ENCODE results near the gene BRAF.

BRAF gene

DNA sequence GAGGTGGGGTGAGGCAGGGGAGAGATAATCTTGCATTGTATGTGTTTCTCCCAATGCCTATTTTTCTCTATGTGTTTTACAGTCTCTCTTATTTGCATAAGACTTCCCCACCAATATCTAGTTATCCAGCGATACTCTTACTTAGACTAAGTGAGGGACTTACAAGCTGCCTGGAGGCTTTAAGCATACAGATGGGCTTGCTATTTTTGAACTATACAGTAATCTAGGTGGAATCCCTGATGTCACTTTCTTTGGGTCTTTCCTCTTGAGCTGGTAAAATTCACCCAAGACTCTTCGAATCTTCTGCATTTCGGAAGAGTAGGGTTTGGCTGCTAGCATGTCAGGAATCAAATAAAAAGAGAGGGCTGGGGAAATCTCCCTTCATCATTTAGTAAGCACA, 151.6 kb downstream of the BRAF start:
- H3F3A ChIP-seq (ENCODE audit: insufficient read depth, low read length), result no peaks in the 10 kb centered on the region
- H3K9ac ChIP-seq (ENCODE audit: low read length), result no peak overlapping the region
- H3K4me3 ChIP-seq (ENCODE audit: low read length), result no peak overlapping the region
- H3K79me2 ChIP-seq (ENCODE audit: low read length), result no peaks in the 10 kb centered on the region
- H3K36me3 ChIP-seq (replicated peaks; ENCODE audit: insufficient read depth, low read length), result no peaks in the 10 kb centered on the region
- H3K4me1 ChIP-seq (ENCODE audit: low read length), result no peaks in the 10 kb centered on the region
- no peak overlapping the region for H3K4me2 ChIP-seq (ENCODE audit: low read depth, low read length)
- H4K20me1 ChIP-seq (ENCODE audit: insufficient read depth, low read length), result no peaks in the 10 kb centered on the region
- no peak overlapping the region for H2AFZ ChIP-seq (ENCODE audit: low read length)
- H3K27me3 ChIP-seq (replicated peaks; ENCODE audit: insufficient read depth, low read length), result no peaks in the 10 kb centered on the region
- DNase-seq, result no peak
- no peaks in the 10 kb centered on the region for H3K9me2 ChIP-seq (replicated peaks; ENCODE audit: insufficient read depth, low read length)
- H3K27ac ChIP-seq (ENCODE audit: low read length), result no peak overlapping the region
- no peak for TF ChIP-seq EZH2 (optimal IDR thresholded peaks at IDR 0.05; ENCODE audit: low read depth, low read length)
- no peak for TF ChIP-seq EZH2phosphoT487 (IDR thresholded peaks at IDR 0.05; ENCODE audit: low read length)
- TF ChIP-seq, protein P1, sequence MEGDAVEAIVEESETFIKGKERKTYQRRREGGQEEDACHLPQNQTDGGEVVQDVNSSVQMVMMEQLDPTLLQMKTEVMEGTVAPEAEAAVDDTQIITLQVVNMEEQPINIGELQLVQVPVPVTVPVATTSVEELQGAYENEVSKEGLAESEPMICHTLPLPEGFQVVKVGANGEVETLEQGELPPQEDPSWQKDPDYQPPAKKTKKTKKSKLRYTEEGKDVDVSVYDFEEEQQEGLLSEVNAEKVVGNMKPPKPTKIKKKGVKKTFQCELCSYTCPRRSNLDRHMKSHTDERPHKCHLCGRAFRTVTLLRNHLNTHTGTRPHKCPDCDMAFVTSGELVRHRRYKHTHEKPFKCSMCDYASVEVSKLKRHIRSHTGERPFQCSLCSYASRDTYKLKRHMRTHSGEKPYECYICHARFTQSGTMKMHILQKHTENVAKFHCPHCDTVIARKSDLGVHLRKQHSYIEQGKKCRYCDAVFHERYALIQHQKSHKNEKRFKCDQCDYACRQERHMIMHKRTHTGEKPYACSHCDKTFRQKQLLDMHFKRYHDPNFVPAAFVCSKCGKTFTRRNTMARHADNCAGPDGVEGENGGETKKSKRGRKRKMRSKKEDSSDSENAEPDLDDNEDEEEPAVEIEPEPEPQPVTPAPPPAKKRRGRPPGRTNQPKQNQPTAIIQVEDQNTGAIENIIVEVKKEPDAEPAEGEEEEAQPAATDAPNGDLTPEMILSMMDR (IDR thresholded peaks at IDR 0.05; ENCODE audit: low read length), result no peak
- no peaks in the 10 kb centered on the region for H3K9me3 ChIP-seq (replicated peaks; ENCODE audit: insufficient read depth, low read length)

DNA sequence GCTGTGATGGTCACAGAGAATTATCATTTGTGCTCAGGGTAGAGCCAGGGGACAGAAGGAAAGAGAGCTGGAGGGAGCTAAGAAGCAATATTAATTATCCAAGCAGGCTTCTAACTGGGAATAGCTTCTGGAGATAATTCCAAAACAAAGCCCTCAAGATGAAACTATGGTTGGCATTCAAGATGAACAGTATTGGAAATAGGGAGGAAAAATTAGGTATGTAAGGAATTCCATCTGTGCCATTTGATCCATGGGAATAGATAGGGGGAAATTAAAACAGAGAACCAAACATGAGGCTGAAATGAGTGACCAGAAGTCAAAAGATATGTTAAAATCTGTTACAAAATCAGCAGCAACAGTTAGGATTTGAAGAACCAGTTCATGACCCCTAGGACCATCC, 152.9 kb downstream of the BRAF start:
- Histone ChIP-seq H3K36me3 (replicated peaks; ENCODE audit: insufficient read depth, low read length) (no peaks in the 10 kb centered on the region), H4K20me1 (ENCODE audit: insufficient read depth, low read length) (no peaks in the 10 kb centered on the region), H3K9ac (ENCODE audit: low read length) (no peak overlapping the region), H3K4me3 (ENCODE audit: low read length) (no peak overlapping the region), H3F3A (ENCODE audit: insufficient read depth, low read length) (no peaks in the 10 kb centered on the region), H3K79me2 (ENCODE audit: low read length) (no peaks in the 10 kb centered on the region), H3K9me3 (replicated peaks; ENCODE audit: insufficient read depth, low read length) (no peaks in the 10 kb centered on the region), H2AFZ (ENCODE audit: low read length) (no peak overlapping the region), H3K27me3 (replicated peaks; ENCODE audit: insufficient read depth, low read length) (no peaks in the 10 kb centered on the region), H3K4me2 (ENCODE audit: low read depth, low read length) (no peak overlapping the region), H3K27ac (ENCODE audit: low read length) (no peak overlapping the region), H3K4me1 (ENCODE audit: low read length) (no peaks in the 10 kb centered on the region), H3K9me2 (replicated peaks; ENCODE audit: insufficient read depth, low read length) (no peaks in the 10 kb centered on the region)
- TF ChIP-seq EZH2phosphoT487 (IDR thresholded peaks at IDR 0.05; ENCODE audit: low read length) (no peak), EZH2 (optimal IDR thresholded peaks at IDR 0.05; ENCODE audit: low read depth, low read length) (no peak)
- TF ChIP-seq, protein P1 (IDR thresholded peaks at IDR 0.05; ENCODE audit: low read length), result no peak
- DNase-seq, result no peak

DNA sequence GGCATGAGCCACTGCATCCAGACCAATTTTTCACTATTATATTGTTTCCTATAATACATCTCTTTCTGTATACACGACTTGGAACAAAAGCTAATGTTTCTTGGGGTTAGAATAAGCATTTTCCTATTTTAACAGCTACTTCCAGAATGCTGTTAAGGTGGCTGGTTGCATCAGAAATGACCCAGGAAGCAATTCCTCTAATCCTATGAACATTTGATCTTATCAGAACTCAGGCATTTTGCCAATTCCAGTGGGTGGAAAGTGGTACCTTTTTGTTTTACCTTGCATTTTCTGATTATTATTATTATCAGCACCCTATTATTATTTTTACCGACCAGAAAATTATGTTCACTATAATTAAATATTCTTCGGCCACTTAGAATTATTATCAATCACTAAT, 154.9 kb downstream of the BRAF start:
- H3K4me1 ChIP-seq (ENCODE audit: low read length), result no peaks in the 10 kb centered on the region
- no peaks in the 10 kb centered on the region for H3K27me3 ChIP-seq (replicated peaks; ENCODE audit: insufficient read depth, low read length)
- no peaks in the 10 kb centered on the region for H3F3A ChIP-seq (ENCODE audit: insufficient read depth, low read length)
- H3K9ac ChIP-seq (ENCODE audit: low read length), result no peak overlapping the region
- no peak overlapping the region for H3K4me3 ChIP-seq (ENCODE audit: low read length)
- no peak for TF ChIP-seq EZH2 (optimal IDR thresholded peaks at IDR 0.05; ENCODE audit: low read depth, low read length)
- TF ChIP-seq, protein P1 (IDR thresholded peaks at IDR 0.05; ENCODE audit: low read length), result no peak
- no peak for TF ChIP-seq EZH2phosphoT487 (IDR thresholded peaks at IDR 0.05; ENCODE audit: low read length)
- no peaks in the 10 kb centered on the region for H3K79me2 ChIP-seq (ENCODE audit: low read length)
- H3K27ac ChIP-seq (ENCODE audit: low read length), result no peak overlapping the region
- no peaks in the 10 kb centered on the region for H3K9me3 ChIP-seq (replicated peaks; ENCODE audit: insufficient read depth, low read length)
- no peaks in the 10 kb centered on the region for H3K9me2 ChIP-seq (replicated peaks; ENCODE audit: insufficient read depth, low read length)
- H2AFZ ChIP-seq (ENCODE audit: low read length), result no peak overlapping the region
- H3K4me2 ChIP-seq (ENCODE audit: low read depth, low read length), result no peak overlapping the region
- no peaks in the 10 kb centered on the region for H4K20me1 ChIP-seq (ENCODE audit: insufficient read depth, low read length)
- no peak for DNase-seq
- no peaks in the 10 kb centered on the region for H3K36me3 ChIP-seq (replicated peaks; ENCODE audit: insufficient read depth, low read length)

All from MM.1S (cell line).